Measurements from ENCODE around the gene ITLN2.
"Not testable (repeated sequence)": the region's sequence is repeated elsewhere in the genome, so short reads cannot be mapped to it uniquely, and the experiment has no call there.

Gene ITLN2

DNA sequence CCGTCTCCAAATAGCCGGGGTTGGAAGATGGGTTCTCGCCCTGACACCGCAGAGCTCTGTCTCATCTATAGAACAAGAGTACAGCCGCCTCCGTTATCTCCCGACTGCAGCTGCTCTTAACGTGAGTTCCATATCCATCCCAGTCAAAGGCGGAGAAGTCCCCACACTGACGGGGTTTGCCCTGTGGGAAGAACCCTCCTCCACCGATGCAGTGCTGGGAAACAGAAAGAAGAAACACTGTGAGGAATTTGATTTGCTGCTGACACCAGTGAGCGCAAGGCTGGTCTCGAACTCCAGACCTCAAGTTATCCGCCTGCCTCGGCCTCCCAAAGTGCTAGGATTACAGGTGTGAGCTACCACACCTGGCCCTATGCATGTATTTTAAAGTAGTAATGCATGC is 9.5 kb downstream of the ITLN2 start:
- H3K4me1 Mint-ChIP-seq, result peaks cover 36% of the 10 kb centered on the region
- H3K4me3 Mint-ChIP-seq, result no peak overlapping the region
- TF ChIP-seq, protein P1, sequence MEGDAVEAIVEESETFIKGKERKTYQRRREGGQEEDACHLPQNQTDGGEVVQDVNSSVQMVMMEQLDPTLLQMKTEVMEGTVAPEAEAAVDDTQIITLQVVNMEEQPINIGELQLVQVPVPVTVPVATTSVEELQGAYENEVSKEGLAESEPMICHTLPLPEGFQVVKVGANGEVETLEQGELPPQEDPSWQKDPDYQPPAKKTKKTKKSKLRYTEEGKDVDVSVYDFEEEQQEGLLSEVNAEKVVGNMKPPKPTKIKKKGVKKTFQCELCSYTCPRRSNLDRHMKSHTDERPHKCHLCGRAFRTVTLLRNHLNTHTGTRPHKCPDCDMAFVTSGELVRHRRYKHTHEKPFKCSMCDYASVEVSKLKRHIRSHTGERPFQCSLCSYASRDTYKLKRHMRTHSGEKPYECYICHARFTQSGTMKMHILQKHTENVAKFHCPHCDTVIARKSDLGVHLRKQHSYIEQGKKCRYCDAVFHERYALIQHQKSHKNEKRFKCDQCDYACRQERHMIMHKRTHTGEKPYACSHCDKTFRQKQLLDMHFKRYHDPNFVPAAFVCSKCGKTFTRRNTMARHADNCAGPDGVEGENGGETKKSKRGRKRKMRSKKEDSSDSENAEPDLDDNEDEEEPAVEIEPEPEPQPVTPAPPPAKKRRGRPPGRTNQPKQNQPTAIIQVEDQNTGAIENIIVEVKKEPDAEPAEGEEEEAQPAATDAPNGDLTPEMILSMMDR (IDR thresholded peaks at IDR 0.05), result no peak
- peaks cover 3% of the 10 kb centered on the region for H3K27me3 Mint-ChIP-seq (ENCODE audit: low read depth, poor library complexity)
- no peaks in the 10 kb centered on the region for H3K36me3 Mint-ChIP-seq (ENCODE audit: low read depth)
- peaks cover 28% of the 10 kb centered on the region for H3K9me3 Mint-ChIP-seq
- H3K27ac Mint-ChIP-seq, result no peak overlapping the region
- DNase-seq, result no peak

DNA sequence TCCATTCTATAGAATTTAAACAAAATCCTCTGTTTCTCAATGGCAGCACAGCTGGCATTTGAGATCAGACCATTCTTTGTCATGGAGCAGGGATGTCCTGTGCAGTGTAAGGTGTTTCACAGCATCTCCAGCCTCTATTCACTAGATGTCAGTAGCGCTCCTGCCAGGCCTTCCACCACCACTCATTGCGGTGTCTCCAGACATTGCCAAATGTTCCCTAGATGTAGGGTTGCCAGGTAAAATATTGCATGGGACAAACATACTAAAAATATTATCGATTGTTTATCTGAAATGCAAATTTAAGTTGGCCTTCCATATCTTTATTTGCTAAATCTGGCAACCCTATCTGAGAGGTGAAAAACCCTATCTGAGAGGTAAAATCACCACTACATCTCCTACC is 11.7 kb downstream of the ITLN2 start:
- H3K4me3 Mint-ChIP-seq, result no peak overlapping the region
- DNase-seq, result no peak
- peaks cover 15% of the 10 kb centered on the region for H3K4me1 Mint-ChIP-seq
- H3K27me3 Mint-ChIP-seq (ENCODE audit: low read depth, poor library complexity), result peaks cover 8% of the 10 kb centered on the region
- no peak overlapping the region for H3K27ac Mint-ChIP-seq
- H3K36me3 Mint-ChIP-seq (ENCODE audit: low read depth), result no peaks in the 10 kb centered on the region
- TF ChIP-seq, protein P1 (IDR thresholded peaks at IDR 0.05), result no peak
- peaks cover 28% of the 10 kb centered on the region for H3K9me3 Mint-ChIP-seq

DNA sequence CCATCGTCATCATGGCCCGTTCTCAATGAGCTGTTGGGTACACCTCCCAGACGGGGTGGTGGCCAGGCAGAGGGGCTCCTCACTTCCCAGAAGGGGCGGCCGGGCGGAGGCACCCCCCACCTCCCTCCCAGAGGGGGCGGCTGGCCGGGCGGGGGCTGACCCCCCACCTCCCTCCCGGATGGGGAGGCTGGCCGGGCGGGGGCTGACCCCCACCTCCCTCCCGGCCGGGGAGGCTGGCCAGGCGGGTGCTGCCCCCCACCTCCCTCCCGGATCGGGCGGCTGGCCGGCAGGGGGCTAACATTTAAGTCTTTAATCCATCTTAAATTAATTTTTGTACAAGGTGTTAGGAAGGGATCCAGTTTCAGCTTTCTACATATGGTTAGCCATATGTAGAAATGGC is 17.9 kb downstream of the ITLN2 start:
- H3K27ac Mint-ChIP-seq; H3K4me1 Mint-ChIP-seq; H3K36me3 Mint-ChIP-seq (ENCODE audit: low read depth); DNase-seq; H3K4me3 Mint-ChIP-seq: not testable (repeated sequence)
- peaks cover 15% of the 10 kb centered on the region for H3K27me3 Mint-ChIP-seq (ENCODE audit: low read depth, poor library complexity)
- peaks cover 56% of the 10 kb centered on the region for H3K9me3 Mint-ChIP-seq

DNA sequence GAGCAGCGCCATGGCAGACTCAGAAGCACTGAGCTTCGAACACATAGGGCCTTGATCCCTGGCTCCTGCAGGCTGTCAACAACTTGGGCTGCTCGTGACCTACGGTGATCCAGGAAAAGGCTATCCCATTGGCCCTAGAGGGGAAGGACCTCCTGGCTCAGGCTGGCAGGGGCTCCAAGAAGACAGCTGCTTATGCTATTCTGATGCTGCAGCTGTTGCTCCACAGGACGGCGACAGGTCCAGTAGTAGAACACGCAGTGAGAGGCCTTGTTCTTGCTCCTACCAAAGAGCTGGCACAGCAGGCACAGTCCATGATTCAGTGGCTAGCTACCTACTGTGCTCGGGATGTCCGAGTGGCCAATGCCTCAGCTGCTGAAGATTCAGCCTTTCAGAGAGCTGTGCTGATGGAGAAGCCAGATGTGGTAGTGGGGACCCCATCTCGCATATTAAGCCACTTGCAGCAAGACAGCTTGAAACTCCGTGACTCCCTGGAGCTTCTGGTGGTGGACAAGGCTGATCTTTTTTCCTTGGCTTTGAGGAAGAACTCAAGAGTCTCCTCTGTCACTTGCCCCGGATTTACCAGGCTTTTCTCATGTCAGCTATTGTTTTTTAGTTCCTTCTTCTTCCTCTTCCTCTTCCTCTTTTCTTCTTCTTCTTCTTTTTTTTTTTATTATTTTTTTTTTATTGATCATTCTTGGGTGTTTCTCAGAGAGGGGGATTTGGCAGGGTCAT is 18.9 kb downstream of the ITLN2 start:
- Mint-ChIP-seq H3K4me3 (no peak overlapping the region), H3K27me3 (ENCODE audit: low read depth, poor library complexity) (peaks cover 15% of the 10 kb centered on the region), H3K36me3 (ENCODE audit: low read depth) (no peaks in the 10 kb centered on the region), H3K4me1 (no peaks in the 10 kb centered on the region), H3K9me3 (peaks cover 49% of the 10 kb centered on the region), H3K27ac (no peak overlapping the region)
- TF ChIP-seq, protein P1 (IDR thresholded peaks at IDR 0.05), result no peak
- no peak for DNase-seq

DNA sequence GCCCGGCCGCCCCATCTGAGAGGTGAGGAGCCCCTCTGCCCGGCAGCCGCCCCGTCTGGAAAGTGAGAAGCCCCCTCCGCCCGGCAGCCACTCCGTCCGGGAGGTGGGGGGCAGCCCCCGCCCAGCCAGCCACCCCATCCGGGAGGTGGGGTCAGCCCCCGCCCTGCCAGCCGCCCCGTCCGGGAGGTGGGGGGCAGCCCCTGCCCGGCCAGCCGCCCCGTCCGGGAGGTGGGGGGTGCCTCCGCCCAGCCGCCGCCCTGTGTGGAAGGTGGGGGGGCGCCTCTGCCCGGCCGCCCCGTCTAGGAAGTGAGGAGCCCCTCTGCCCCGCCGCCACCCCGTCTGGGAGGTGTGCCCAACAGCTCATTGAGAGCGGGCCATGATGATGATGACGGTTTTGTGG is 21.3 kb downstream of the ITLN2 start:
- not testable (repeated sequence) for H3K4me1 Mint-ChIP-seq; DNase-seq; H3K36me3 Mint-ChIP-seq (ENCODE audit: low read depth); H3K4me3 Mint-ChIP-seq; H3K27ac Mint-ChIP-seq
- peaks cover 40% of the 10 kb centered on the region for H3K9me3 Mint-ChIP-seq
- H3K27me3 Mint-ChIP-seq (ENCODE audit: low read depth, poor library complexity), result peaks cover 15% of the 10 kb centered on the region

DNA sequence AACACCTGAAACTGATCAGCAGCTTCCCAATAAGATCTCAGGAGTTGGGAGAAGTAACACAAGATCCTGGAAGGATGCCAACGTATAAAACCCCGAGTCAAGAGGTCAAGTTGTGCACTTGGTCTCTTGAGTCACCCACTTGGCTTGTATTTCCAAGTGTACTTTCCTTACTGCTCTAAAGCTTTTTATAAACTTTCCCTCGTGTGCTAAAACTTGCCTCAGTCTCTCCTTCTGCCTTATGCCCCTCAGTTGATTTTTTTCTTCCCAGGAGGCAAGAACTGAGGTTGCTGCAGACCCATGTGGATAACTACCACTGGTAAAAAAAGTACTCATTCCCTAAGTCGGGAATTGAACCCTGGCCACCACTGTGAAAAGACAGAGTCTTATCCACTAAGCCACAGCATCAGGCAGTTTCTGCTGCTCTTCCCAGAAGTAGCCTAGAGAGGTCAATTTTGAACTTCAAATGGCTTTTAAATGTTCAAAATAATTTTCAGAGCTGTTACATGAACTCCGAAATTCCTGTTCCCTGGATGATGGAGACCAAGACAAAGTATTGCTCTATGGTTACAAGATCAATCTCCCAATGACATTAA is 28.9 kb downstream of the ITLN2 start:
- H3K27me3 Mint-ChIP-seq (ENCODE audit: low read depth, poor library complexity), result peaks cover 2% of the 10 kb centered on the region
- H3K4me3 Mint-ChIP-seq, result no peak overlapping the region
- peaks cover 64% of the 10 kb centered on the region for H3K9me3 Mint-ChIP-seq
- H3K27ac Mint-ChIP-seq, result no peak overlapping the region
- TF ChIP-seq, protein P1 (IDR thresholded peaks at IDR 0.05), result no peak
- H3K4me1 Mint-ChIP-seq, result no peaks in the 10 kb centered on the region
- H3K36me3 Mint-ChIP-seq (ENCODE audit: low read depth), result peaks cover 4% of the 10 kb centered on the region
- DNase-seq, result no peak

Measured in nephron progenitor cell (in vitro differentiated cells).